OCI-LY7 (cell line): Measurements from ENCODE around the gene NEDD8. TPM values are rescaled to one million over a fixed set of nuclear protein-coding genes. Genes with fewer than 3 reads are reported as not detected.

Experiments used
- BruUV-seq: library from RNA; stranded (reverse); fragments of 400-500 nt; replicated peaks from 2 replicates; lab custom pipeline; 2021; lab: Mats Ljungman, UMichigan
- CTCF ChIA-PET: fragments of 300-600 bp; sonication (Branson Sonifier 250); formaldehyde crosslinking; loops from one replicate; lab custom pipeline; 2022; ENCODE audit warnings: antibody characterized with exemption; ENCODE audit not compliant: unreplicated experiment; lab: Charles Lee
- POLR2A ChIA-PET: fragments of 300-600 bp; sonication (Branson Sonifier 250); formaldehyde crosslinking; loops from one replicate; lab custom pipeline; 2022; ENCODE audit warnings: antibody characterized with exemption; lab: Charles Lee
- DNase-seq: peaks from one replicate; pipeline ENCODE4 v3.0.0-alpha.2; 2015; ENCODE audit warnings: low spot score
- H2AFZ ChIP-seq: fragments of 200-600 bp; sonication (generic), shearing (Covaris generic); 2 replicates; pipeline ENCODE4 v1.6.1; 2014; ENCODE audit warnings: mild to moderate bottlenecking, antibody characterized with exemption, low read length, moderate library complexity
- H3K27ac ChIP-seq: fragments of 200-600 bp; sonication (generic); 2 replicates; pipeline ENCODE4 v1.5.1; 2014; ENCODE audit warnings: mixed run types, low read depth, mild to moderate bottlenecking, moderate library complexity, low read length, inconsistent platforms; ENCODE audit not compliant: poor library complexity, severe bottlenecking
- H3K36me3 ChIP-seq: fragments of 200-600 bp; sonication (generic); 2 replicates; pipeline ENCODE4 v1.6.1; 2014; ENCODE audit warnings: mild to moderate bottlenecking, antibody characterized with exemption, low read length, moderate library complexity, mixed read lengths; ENCODE audit not compliant: insufficient read depth
- H3K4me1 ChIP-seq: fragments of 200-600 bp; sonication (generic); 2 replicates; pipeline ENCODE4 v1.5.1; 2014; ENCODE audit warnings: mild to moderate bottlenecking, low read length; ENCODE audit not compliant: insufficient read depth, poor library complexity, severe bottlenecking
- H3K4me2 ChIP-seq: fragments of 200-600 bp; sonication (generic); 2 replicates; pipeline ENCODE4 v1.6.1; 2014; ENCODE audit warnings: mild to moderate bottlenecking, low read length
- H3K4me3 ChIP-seq: fragments of 200-600 bp; sonication (generic); 2 replicates; pipeline ENCODE4 v1.5.1; 2014; ENCODE audit warnings: mild to moderate bottlenecking, low read depth, low read length; ENCODE audit not compliant: poor library complexity, severe bottlenecking
- H3K79me2 ChIP-seq: fragments of 200-600 bp; sonication (generic); 2 replicates; pipeline ENCODE4 v1.6.1; 2016; ENCODE audit warnings: low read depth, mild to moderate bottlenecking, low read length, moderate library complexity, mixed read lengths; ENCODE audit not compliant: insufficient read depth
- H3K9me2 ChIP-seq: fragments of 200-600 bp; sonication (generic); 2 replicates; pipeline ENCODE4 v1.6.1; 2016; ENCODE audit warnings: mild to moderate bottlenecking, low read length, mixed read lengths; ENCODE audit not compliant: insufficient read depth
- H3K9me3 ChIP-seq: fragments of 200-600 bp; sonication (generic); 2 replicates; pipeline ENCODE4 v1.6.1; 2014; ENCODE audit warnings: mild to moderate bottlenecking, mixed run types, low read length, mixed read lengths
- H4K20me1 ChIP-seq: fragments of 200-600 bp; sonication (generic); 2 replicates; pipeline ENCODE4 v1.6.1; 2014; ENCODE audit warnings: mild to moderate bottlenecking, antibody characterized with exemption, low read length, moderate library complexity, mixed read lengths; ENCODE audit not compliant: insufficient read depth
- CTCF ChIP-seq: fragments of 200-600 bp; sonication (generic); conservative IDR thresholded peaks from 2 replicates; pipeline ENCODE4 v1.5.1; 2014; ENCODE audit warnings: mild to moderate bottlenecking, antibody characterized with exemption, low read length, moderate library complexity, mixed read lengths
- EZH2phosphoT487 ChIP-seq: fragments of 200-600 bp; sonication (generic); IDR thresholded peaks from 2 replicates; pipeline ENCODE4 v1.6.1; 2018; ENCODE audit warnings: low read depth, borderline replicate concordance, mild to moderate bottlenecking, mixed run types, antibody characterized with exemption, low read length, moderate library complexity, mixed read lengths
- intact Hi-C: fragments of 100-400 bp; cut with micrococcal nuclease; formaldehyde crosslinking; loops from one replicate; pipeline ENCODE4 v1.10.0; 2022; ENCODE audit not compliant: unreplicated experiment
- total RNA-seq, 2 experiments: library from RNA; depleted of rRNA in 1 of 2; stranded (reverse); fragments of >200 nt in 1 of 2; shearing (Covaris generic) in 1 of 2; gene quantifications; 2 replicates each; pipeline ENCODE4 v1.2.3, GENCODE V29; 2014 to 2022

Gene NEDD8
- total RNA-seq, 2 experiments from 2014 or later = 167 to 174 TPM

GRCh38 chr14:24238527-24239037 lies 6.4 kb upstream of the NEDD8 start:
- no peak overlapping the region for H3K27ac ChIP-seq
- no peak for TF ChIP-seq EZH2phosphoT487
- TF ChIP-seq CTCF = no peak
- H2AFZ ChIP-seq = no peak overlapping the region
- DNase-seq = no peak
- POLR2A ChIA-PET = interaction anchor here (0.6 to 1.9 kb wide), 2 partner anchors 23 to 42 kb away, joined by 3 to 5 read pairs; partner anchors contain the start of gene MDP1
- H3K9me2 ChIP-seq = no peaks in the 10 kb centered on the region
- H3K4me1 ChIP-seq = peaks cover 38% of the 10 kb centered on the region
- peaks cover 26% of the 10 kb centered on the region; the same call in 1 of the 2 replicates for H3K79me2 ChIP-seq
- H3K4me3 ChIP-seq = no peak overlapping the region
- intact Hi-C loops = no loop called here
- no peaks in the 10 kb centered on the region for H4K20me1 ChIP-seq
- peaks cover 73% of the 10 kb centered on the region for H3K36me3 ChIP-seq
- no peaks in the 10 kb centered on the region for H3K9me3 ChIP-seq
- CTCF ChIA-PET = no interaction called here
- BruUV-seq = no TSS peak
- 0 out of 2 replicates have a peak overlapping the region, but pooled peaks have one; percentile 6 for H3K4me2 ChIP-seq

GRCh38 chr14:24238123-24238522 lies 6.0 kb upstream of the NEDD8 start:
- H3K79me2 ChIP-seq = peaks cover 30% of the 10 kb centered on the region; the same call in 1 of the 2 replicates
- no peak overlapping the region for H3K4me2 ChIP-seq
- POLR2A ChIA-PET = interaction anchor here (1.9 kb wide), 1 partner anchor 42 kb away, joined by 5 read pairs; no protein-coding TSS in a partner anchor

More at GRCh38 chr14:24238123-24238522, 6.0 kb upstream of the NEDD8 start:
- no peaks in the 10 kb centered on the region for H3K9me2 ChIP-seq
- H4K20me1 ChIP-seq = no peaks in the 10 kb centered on the region
- peaks cover 73% of the 10 kb centered on the region for H3K36me3 ChIP-seq
- intact Hi-C loops = no loop called here
- no TSS peak for BruUV-seq
- no peak for TF ChIP-seq CTCF
- no peak for TF ChIP-seq EZH2phosphoT487
- no peak for DNase-seq
- peaks cover 38% of the 10 kb centered on the region for H3K4me1 ChIP-seq
- no peak overlapping the region for H2AFZ ChIP-seq
- CTCF ChIA-PET = no interaction called here
- H3K4me3 ChIP-seq = no peak overlapping the region
- H3K27ac ChIP-seq = no peak overlapping the region
- H3K9me3 ChIP-seq = no peaks in the 10 kb centered on the region
